ENCODE results near the gene RBM38.
A peak's percentile ranks its signal among the peaks of the same experiment; 100 is the strongest.

Gene RBM38

GRCh38 chr20:57450419-57450818 is 59.2 kb downstream of the RBM38 start:
- peaks cover 80 to 88% of the 10 kb centered on the region in 2 experiments for H3K4me1 ChIP-seq (ENCODE audit: control insufficient read depth in 1 of 2, insufficient read depth in 1 of 2, low read depth in 1 of 2, low read length in 1 of 2)
- peak overlapping the region; percentile 43 to 55 for H3K4me3 ChIP-seq (ENCODE audit: low read depth in 1 of 2, low read length in 1 of 2)
- TF ChIP-seq CTCF (IDR thresholded peaks at IDR 0.05) = peak; percentile 32
- H3K27ac ChIP-seq = peak overlapping the region; percentile 84
- no peaks in the 10 kb centered on the region for H3K36me3 ChIP-seq
- H3K27me3 ChIP-seq = no peaks in the 10 kb centered on the region
- no peaks in the 10 kb centered on the region for H3K9me3 ChIP-seq

GRCh38 chr20:57450931-57451330 is 59.7 kb downstream of the RBM38 start:
- no peaks in the 10 kb centered on the region for H3K36me3 ChIP-seq
- peak overlapping the region; percentile 43 to 55 for H3K4me3 ChIP-seq (ENCODE audit: low read depth in 1 of 2, low read length in 1 of 2)
- no peak for TF ChIP-seq CTCF (IDR thresholded peaks at IDR 0.05)
- H3K9me3 ChIP-seq = no peaks in the 10 kb centered on the region
- H3K4me1 ChIP-seq (ENCODE audit: control insufficient read depth in 1 of 2, insufficient read depth in 1 of 2, low read depth in 1 of 2, low read length in 1 of 2) = peaks cover 80 to 92% of the 10 kb centered on the region in 2 experiments
- H3K27ac ChIP-seq = peak overlapping the region; percentile 84
- no peaks in the 10 kb centered on the region for H3K27me3 ChIP-seq

GRCh38 chr20:57451431-57451794 is 60.2 kb downstream of the RBM38 start:
- Histone ChIP-seq H3K27me3 (no peaks in the 10 kb centered on the region), H3K27ac (peak overlapping the region; percentile 84)
- TF ChIP-seq CTCF (IDR thresholded peaks at IDR 0.05) = no peak

GRCh38 chr20:57451795-57452661 is 60.8 kb downstream of the RBM38 start:
- TF ChIP-seq CTCF (IDR thresholded peaks at IDR 0.05) = no peak
- Histone ChIP-seq H3K27ac (peak overlapping the region; percentile 84), H3K4me3 (ENCODE audit: low read depth in 1 of 2, low read length in 1 of 2) (peak overlapping the region; percentile 43 to 55), H3K9me3 (no peaks in the 10 kb centered on the region), H3K27me3 (no peaks in the 10 kb centered on the region), H3K4me1 (ENCODE audit: control insufficient read depth in 1 of 2, insufficient read depth in 1 of 2, low read depth in 1 of 2, low read length in 1 of 2) (peaks cover 73 to 87% of the 10 kb centered on the region in 2 experiments), H3K36me3 (no peaks in the 10 kb centered on the region)

More at GRCh38 chr20:57451431-57451794, 60.2 kb downstream of the RBM38 start:
- H3K36me3 ChIP-seq = no peaks in the 10 kb centered on the region
- H3K4me3 ChIP-seq (ENCODE audit: low read depth in 1 of 2, low read length in 1 of 2) = peak overlapping the region; percentile 43 to 55
- H3K4me1 ChIP-seq (ENCODE audit: control insufficient read depth in 1 of 2, insufficient read depth in 1 of 2, low read depth in 1 of 2, low read length in 1 of 2) = peaks cover 79 to 92% of the 10 kb centered on the region in 2 experiments
- H3K9me3 ChIP-seq = no peaks in the 10 kb centered on the region

DNA sequence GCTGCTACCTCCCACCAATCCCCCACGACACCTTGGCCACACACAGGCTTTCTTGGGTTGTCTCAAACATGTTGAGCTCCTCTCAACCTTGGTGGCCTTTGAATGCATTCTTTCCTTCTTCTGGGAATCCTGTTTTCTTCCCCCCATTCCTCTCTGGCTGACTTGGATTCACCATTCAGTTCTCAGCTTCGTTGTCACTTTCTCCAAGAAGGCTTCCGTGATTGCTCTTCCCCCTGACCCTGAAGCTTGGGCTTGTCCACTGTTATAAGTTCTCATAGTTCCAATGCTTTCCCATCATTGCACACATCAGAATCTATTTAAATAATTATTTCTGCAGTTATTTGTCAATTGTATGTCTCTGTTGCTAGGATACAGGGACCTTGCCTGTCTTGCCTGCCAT is 64.2 kb downstream of the RBM38 start:
- Histone ChIP-seq H3K9me3 (no peaks in the 10 kb centered on the region), H3K27me3 (no peaks in the 10 kb centered on the region), H3K4me1 (ENCODE audit: control insufficient read depth in 1 of 2, insufficient read depth in 1 of 2, low read depth in 1 of 2, low read length in 1 of 2) (peaks cover 70 to 84% of the 10 kb centered on the region in 2 experiments), H3K27ac (no peak overlapping the region), H3K4me3 (ENCODE audit: low read depth in 1 of 2, low read length in 1 of 2) (no peak overlapping the region), H3K36me3 (no peaks in the 10 kb centered on the region)
- TF ChIP-seq CTCF (IDR thresholded peaks at IDR 0.05) = no peak

All from neutrophil (primary cell).